Osteoblast (primary cell): ENCODE measurements around the gene TSPOAP1. TPM values are rescaled to one million over a fixed set of nuclear protein-coding genes. Genes with fewer than 3 reads are reported as not detected.

Experiments
- DNase-seq: peaks from one replicate; pipeline ENCODE4 v3.0.0; 2011; ENCODE audit warnings: low spot score, mixed read lengths; ENCODE audit not compliant: insufficient read length; ENCODE audit errors: missing footprints
- H2AFZ ChIP-seq: 2 replicates; pipeline ENCODE4 v1.6.0; 2011; ENCODE audit warnings: mild to moderate bottlenecking, low read length
- H3K27ac ChIP-seq: 2 replicates; pipeline ENCODE4 v1.5.1; 2011; ENCODE audit warnings: mild to moderate bottlenecking, low read depth, low read length, moderate library complexity
- H3K27me3 ChIP-seq: 2 replicates; pipeline ENCODE4 v1.6.0; 2012; ENCODE audit warnings: mild to moderate bottlenecking, control low read depth, inconsistent platforms, low read length, moderate library complexity; ENCODE audit not compliant: insufficient read depth
- H3K36me3 ChIP-seq: 2 replicates; pipeline ENCODE4 v1.5.1; 2011; ENCODE audit warnings: mild to moderate bottlenecking, low read length, control low read depth, moderate library complexity; ENCODE audit not compliant: insufficient read depth
- H3K4me1 ChIP-seq: 2 replicates; pipeline ENCODE4 v1.5.1; 2011; ENCODE audit warnings: mild to moderate bottlenecking, low read length, control low read depth, moderate library complexity; ENCODE audit not compliant: insufficient read depth
- H3K4me2 ChIP-seq: 2 replicates; pipeline ENCODE4 v1.6.0; 2011; ENCODE audit warnings: mild to moderate bottlenecking, low read length; ENCODE audit not compliant: insufficient read depth
- H3K4me3 ChIP-seq: fragments of 200-600 bp; sonication (generic); 3 replicates; pipeline ENCODE4 v1.5.1; 2012; ENCODE audit warnings: mild to moderate bottlenecking, low read length, inconsistent platforms; ENCODE audit not compliant: insufficient read depth
- H3K79me2 ChIP-seq: 2 replicates; pipeline ENCODE4 v1.6.0; 2012; ENCODE audit warnings: mild to moderate bottlenecking, low read length, control low read depth, inconsistent platforms; ENCODE audit not compliant: insufficient read depth
- H3K9me3 ChIP-seq: 2 replicates; pipeline ENCODE4 v1.5.1; 2011; ENCODE audit warnings: low read depth, low read length, control low read depth
- H4K20me1 ChIP-seq: 2 replicates; pipeline ENCODE4 v1.6.0; 2012; ENCODE audit warnings: mild to moderate bottlenecking, low read length, control low read depth; ENCODE audit not compliant: insufficient read depth
- CTCF ChIP-seq: IDR thresholded peaks from 2 replicates; pipeline ENCODE4 v1.5.1; 2011; ENCODE audit warnings: mild to moderate bottlenecking, low read depth, low read length, moderate library complexity; ENCODE audit errors: extremely low read depth
- total RNA-seq: library from RNA; depleted of rRNA; stranded (reverse); fragments of >200 nt; gene quantifications from 2 replicates; pipeline ENCODE4 v1.2.3, GENCODE V29; 2012

Gene TSPOAP1
- total RNA-seq, 1 donor, result 4.3 TPM

GRCh38 chr17:58334661-58335060 lies 6.1 kb upstream of the TSPOAP1 start:
- Histone ChIP-seq H3K27me3 (no peaks in the 10 kb centered on the region), H3K4me3 (no peak overlapping the region), H3K9me3 (no peaks in the 10 kb centered on the region), H3K79me2 (no peaks in the 10 kb centered on the region), H4K20me1 (no peaks in the 10 kb centered on the region), H3K27ac (no peak overlapping the region), H3K36me3 (no peaks in the 10 kb centered on the region), H3K4me2 (no peak overlapping the region), H3K4me1 (peaks cover 36% of the 10 kb centered on the region), H2AFZ (no peak overlapping the region)
- DNase-seq, result peak; percentile 71
- no peak for TF ChIP-seq CTCF

GRCh38 chr17:58334256-58334655 lies 5.7 kb upstream of the TSPOAP1 start:
- Histone ChIP-seq H3K79me2 (no peaks in the 10 kb centered on the region), H3K4me1 (peaks cover 32% of the 10 kb centered on the region), H3K9me3 (no peaks in the 10 kb centered on the region), H3K4me2 (no peak overlapping the region), H3K27ac (no peak overlapping the region), H3K27me3 (no peaks in the 10 kb centered on the region), H4K20me1 (no peaks in the 10 kb centered on the region), H3K4me3 (no peak overlapping the region), H2AFZ (no peak overlapping the region), H3K36me3 (no peaks in the 10 kb centered on the region)
- no peak for TF ChIP-seq CTCF
- DNase-seq, result peak; percentile 49

GRCh38 chr17:58333736-58334207 lies 5.2 kb upstream of the TSPOAP1 start:
- Histone ChIP-seq H3K4me2 (no peak overlapping the region), H3K79me2 (no peaks in the 10 kb centered on the region), H3K9me3 (no peaks in the 10 kb centered on the region), H3K36me3 (no peaks in the 10 kb centered on the region), H3K27me3 (no peaks in the 10 kb centered on the region), H3K27ac (no peak overlapping the region), H4K20me1 (no peaks in the 10 kb centered on the region), H3K4me1 (peaks cover 28% of the 10 kb centered on the region), H3K4me3 (no peak overlapping the region), H2AFZ (no peak overlapping the region)
- DNase-seq, result peak; percentile 63
- TF ChIP-seq CTCF, result no peak

GRCh38 chr17:58332778-58333735 lies 4.5 kb upstream of the TSPOAP1 start:
- no peak overlapping the region for H3K4me2 ChIP-seq
- H3K9me3 ChIP-seq, result no peaks in the 10 kb centered on the region
- peaks cover 21% of the 10 kb centered on the region for H3K4me1 ChIP-seq
- DNase-seq, result peak; percentile 62
- no peaks in the 10 kb centered on the region for H3K27me3 ChIP-seq
- H3K36me3 ChIP-seq, result no peaks in the 10 kb centered on the region
- no peak overlapping the region for H3K27ac ChIP-seq
- TF ChIP-seq CTCF, result no peak
- no peak overlapping the region for H2AFZ ChIP-seq
- no peaks in the 10 kb centered on the region for H3K79me2 ChIP-seq
- no peak overlapping the region for H3K4me3 ChIP-seq
- H4K20me1 ChIP-seq, result no peaks in the 10 kb centered on the region
